ENCODE measurements around the gene STK40. TPM values are rescaled to one million over a fixed set of nuclear protein-coding genes. Genes with fewer than 3 reads are reported as not detected.

Gene STK40
- polyA plus RNA-seq, 2 of the 4 experiments (the other 2 are of a cell fraction) = 6.0 to 8.9 TPM

DNA sequence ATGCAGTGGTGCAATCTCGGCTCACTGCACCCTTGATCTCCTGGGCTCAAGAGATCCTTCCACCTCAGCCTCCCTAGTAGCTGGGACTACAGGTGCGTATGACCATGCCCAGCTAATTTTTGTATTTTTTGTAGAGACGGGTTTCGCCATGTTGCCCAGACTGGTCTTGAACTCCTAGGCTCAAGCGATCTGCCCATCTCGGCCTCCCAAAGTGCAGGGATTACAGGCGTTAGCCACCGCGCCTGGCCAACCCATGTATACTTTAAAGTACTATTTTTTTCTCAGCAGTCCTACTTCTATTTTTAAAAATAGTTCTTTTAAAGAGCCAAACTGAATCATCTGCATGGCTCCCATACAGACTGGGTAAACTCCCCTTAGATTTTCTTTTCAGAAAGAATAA lies 3.5 kb downstream of the STK40 start:
- no peak for FAIRE-seq
- Histone ChIP-seq H3K4me1 (peaks cover 19% of the 10 kb centered on the region), H3K4me3 (no peak overlapping the region), H3K9me3 (no peaks in the 10 kb centered on the region), H3K4me2 (no peak overlapping the region), H3K27ac (no peak overlapping the region)
- ChIA-PET POLR2A (no interaction called here), CTCF (interaction anchor here (1.1 to 2.1 kb wide), 3 partner anchors 14 to 39 kb away, joined by 3 to 10 read pairs (median 6); no protein-coding TSS in a partner anchor)
- WGBS (ENCODE audit: missing lambda C conversion rate) = 97% methylated on average over 9 of the region's 9 CpGs
- ATAC-seq = no peak
- DNase-seq (ENCODE audit: low read depth in 1 of 2, low spot score in 1 of 2) = no peak
- TF ChIP-seq EHF (CRISPR knock-in tag; IDR thresholded peaks at IDR 0.05) = no peak
- TF ChIP-seq, protein P1, sequence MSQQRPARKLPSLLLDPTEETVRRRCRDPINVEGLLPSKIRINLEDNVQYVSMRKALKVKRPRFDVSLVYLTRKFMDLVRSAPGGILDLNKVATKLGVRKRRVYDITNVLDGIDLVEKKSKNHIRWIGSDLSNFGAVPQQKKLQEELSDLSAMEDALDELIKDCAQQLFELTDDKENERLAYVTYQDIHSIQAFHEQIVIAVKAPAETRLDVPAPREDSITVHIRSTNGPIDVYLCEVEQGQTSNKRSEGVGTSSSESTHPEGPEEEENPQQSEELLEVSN (IDR thresholded peaks at IDR 0.05; ENCODE audit: borderline replicate concordance, low read depth) = no peak

DNA sequence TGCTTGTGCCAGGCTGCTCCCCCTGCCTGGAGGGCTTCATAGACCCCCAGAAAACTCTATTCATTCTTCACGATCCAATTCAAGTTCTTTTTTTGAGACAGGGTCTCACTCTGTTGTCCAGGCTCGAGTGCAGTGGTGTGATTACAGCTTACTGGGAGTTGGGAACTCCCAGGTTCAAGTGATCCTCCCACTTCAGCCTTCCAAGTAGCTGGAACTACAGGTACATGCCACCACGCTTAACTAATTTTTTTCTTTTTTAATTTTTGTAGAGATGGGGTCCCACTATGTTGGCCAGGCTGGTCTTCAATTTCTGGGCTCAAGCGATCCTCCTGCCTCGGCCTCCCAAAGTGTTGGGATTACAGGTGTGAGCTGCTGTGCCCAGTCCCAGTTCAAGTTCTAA lies 4.3 kb downstream of the STK40 start:
- Histone ChIP-seq H3K9me3 (no peaks in the 10 kb centered on the region), H3K4me1 (peaks cover 14% of the 10 kb centered on the region; the same call in 2 of the 3 replicates), H3K27ac (no peak overlapping the region), H3K4me3 (no peak overlapping the region), H3K4me2 (no peak overlapping the region)
- 90% methylated on average over 5 of the region's 5 CpGs for WGBS (ENCODE audit: missing lambda C conversion rate)
- FAIRE-seq (no peak), DNase-seq (ENCODE audit: low read depth in 1 of 2, low spot score in 1 of 2) (no peak), ATAC-seq (no peak)
- ChIA-PET CTCF (interaction anchor here (0.7 to 1.1 kb wide), 3 partner anchors 32 to 51 kb away, joined by 3 to 4 read pairs (median 3); no protein-coding TSS in a partner anchor), POLR2A (no interaction called here)
- TF ChIP-seq CHD2 (IDR thresholded peaks at IDR 0.05; ENCODE audit: low read length, partially characterized antibody) (no peak), ZSCAN20 (CRISPR knock-in tag; IDR thresholded peaks at IDR 0.05) (no peak)

DNA sequence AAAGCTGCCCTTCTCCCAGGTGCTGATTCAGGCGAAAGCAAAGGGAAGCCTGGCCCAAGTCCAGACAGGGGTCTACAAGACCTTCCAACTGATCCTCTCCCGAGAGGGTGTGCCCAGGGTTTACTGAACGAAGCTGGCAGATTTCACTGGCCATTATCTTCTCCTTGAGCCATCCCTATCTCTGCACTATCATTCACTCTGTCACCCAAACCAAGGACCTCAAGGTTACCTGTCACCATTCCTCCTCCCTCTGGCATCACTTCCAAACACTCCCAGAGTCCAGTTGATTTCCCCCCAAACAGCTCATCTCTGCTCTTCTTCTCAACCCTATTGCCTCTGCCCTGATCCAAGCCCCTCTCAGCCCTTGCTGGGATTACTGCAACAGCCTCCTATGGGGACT lies 4.9 kb downstream of the STK40 start:
- DNase-seq (ENCODE audit: low read depth in 1 of 2, low spot score in 1 of 2) = no peak
- no peak for FAIRE-seq
- ChIA-PET POLR2A (no interaction called here), CTCF (interaction anchor here (0.7 to 1.6 kb wide), 3 partner anchors 12 to 38 kb away, joined by 3 to 5 read pairs (median 3); no protein-coding TSS in a partner anchor)
- Histone ChIP-seq H3K4me2 (no peak overlapping the region), H3K4me1 (peaks cover 18% of the 10 kb centered on the region; the same call in 2 of the 3 replicates), H3K4me3 (no peak overlapping the region), H3K27ac (no peak overlapping the region), H3K9me3 (no peaks in the 10 kb centered on the region)
- no peak for ATAC-seq
- no peak for TF ChIP-seq BHLHE40 (IDR thresholded peaks at IDR 0.05; ENCODE audit: low read depth, low read length)
- TF ChIP-seq CBX8 (IDR thresholded peaks at IDR 0.05) = no peak
- no peak for TF ChIP-seq HOXB5 (CRISPR knock-in tag; IDR thresholded peaks at IDR 0.05)
- TF ChIP-seq, protein P2, sequence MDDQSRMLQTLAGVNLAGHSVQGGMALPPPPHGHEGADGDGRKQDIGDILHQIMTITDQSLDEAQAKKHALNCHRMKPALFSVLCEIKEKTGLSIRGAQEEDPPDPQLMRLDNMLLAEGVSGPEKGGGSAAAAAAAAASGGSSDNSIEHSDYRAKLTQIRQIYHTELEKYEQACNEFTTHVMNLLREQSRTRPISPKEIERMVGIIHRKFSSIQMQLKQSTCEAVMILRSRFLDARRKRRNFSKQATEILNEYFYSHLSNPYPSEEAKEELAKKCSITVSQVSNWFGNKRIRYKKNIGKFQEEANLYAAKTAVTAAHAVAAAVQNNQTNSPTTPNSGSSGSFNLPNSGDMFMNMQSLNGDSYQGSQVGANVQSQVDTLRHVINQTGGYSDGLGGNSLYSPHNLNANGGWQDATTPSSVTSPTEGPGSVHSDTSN (IDR thresholded peaks at IDR 0.05) = no peak
- no peak for TF ChIP-seq CBX2 (IDR thresholded peaks at IDR 0.05; ENCODE audit: borderline replicate concordance, low read depth)
- TF ChIP-seq MYC (IDR thresholded peaks at IDR 0.05; ENCODE audit: borderline replicate concordance, low read length) = no peak
- WGBS (ENCODE audit: missing lambda C conversion rate) = 88% methylated on average over 3 of the region's 3 CpGs

DNA sequence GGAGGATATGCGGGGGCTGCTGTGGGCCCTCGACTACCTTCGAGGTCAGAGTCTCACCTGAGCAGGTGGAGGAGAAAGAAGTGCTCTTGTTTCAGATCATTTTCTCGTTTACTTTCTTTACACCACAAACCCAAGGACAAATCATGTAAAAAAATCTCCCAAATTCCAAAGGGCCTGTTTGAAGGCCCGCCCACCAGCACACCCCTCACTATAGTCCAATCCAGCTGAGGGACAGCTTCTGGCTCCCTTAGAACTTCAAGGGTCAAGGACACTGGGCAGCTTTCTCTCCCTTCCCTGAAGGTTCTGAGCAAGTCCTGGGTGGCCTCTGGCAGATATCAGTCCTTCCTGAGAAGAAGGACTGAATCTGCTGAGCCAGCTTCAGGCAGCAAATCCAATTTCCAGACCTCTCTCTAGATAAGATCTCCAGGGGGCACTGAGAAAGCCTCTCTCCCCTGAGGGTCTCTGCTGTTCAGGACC lies 5.5 kb downstream of the STK40 start:
- POLR2A ChIA-PET = no interaction called here
- H3K27ac ChIP-seq = 0 out of 6 replicates have a peak overlapping the region, but pooled peaks of 1 of the 2 experiments have one; percentile 6
- peaks cover 24% of the 10 kb centered on the region for H3K4me1 ChIP-seq
- CTCF ChIA-PET = interaction anchor here (1.1 to 1.6 kb wide), 2 partner anchors 11 to 37 kb away, joined by 3 to 5 read pairs; no protein-coding TSS in a partner anchor
- no peak overlapping the region for H3K4me3 ChIP-seq
- WGBS (ENCODE audit: missing lambda C conversion rate) = 88% methylated on average over 5 of the region's 5 CpGs
- H3K9me3 ChIP-seq = no peaks in the 10 kb centered on the region
- H3K4me2 ChIP-seq = no peak overlapping the region
- TF ChIP-seq MAFK (IDR thresholded peaks at IDR 0.05; ENCODE audit: partially characterized antibody) (peak; percentile 2), CBX2 (IDR thresholded peaks at IDR 0.05; ENCODE audit: borderline replicate concordance, low read depth) (no peak)
- no peak for ATAC-seq
- no peak for FAIRE-seq
- no peak for DNase-seq (ENCODE audit: low read depth in 1 of 2, low spot score in 1 of 2)

DNA sequence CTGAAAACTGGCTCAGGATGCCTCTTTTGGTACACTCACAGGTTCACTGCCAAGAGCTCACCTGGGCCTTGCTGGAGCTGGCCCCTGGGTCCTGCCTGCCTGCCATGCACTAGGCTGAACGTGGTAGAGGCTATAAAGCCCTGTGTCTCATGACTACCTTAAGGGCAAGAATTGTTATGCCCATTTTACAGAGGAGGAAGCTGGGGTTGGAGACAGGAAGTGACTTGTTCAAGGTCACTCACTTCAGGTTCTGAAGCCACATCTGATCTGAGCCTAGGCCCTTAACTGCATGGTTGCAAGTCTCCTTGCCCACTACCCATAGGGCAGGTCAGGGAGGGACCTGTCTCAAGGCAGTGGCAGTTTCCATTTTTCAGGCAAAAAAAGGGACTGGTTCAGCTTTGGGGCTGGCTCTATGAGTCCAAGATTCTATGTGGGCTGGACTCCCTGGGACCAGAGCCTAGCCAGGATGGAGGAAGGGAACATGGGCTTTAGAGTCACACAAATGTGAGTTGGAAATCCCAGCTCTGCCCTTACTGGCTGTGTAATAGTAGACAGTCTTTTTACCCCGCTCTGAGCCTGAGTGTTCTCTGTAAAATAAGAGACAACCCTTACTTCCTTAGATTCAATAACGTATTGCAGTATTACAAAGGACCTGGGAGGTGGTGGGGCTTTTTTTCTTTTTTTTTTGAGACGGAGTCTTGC lies 7.8 kb downstream of the STK40 start:
- ChIA-PET CTCF (interaction anchor here (0.6 to 2.3 kb wide), 4 partner anchors 9 to 159 kb away, joined by 3 to 12 read pairs (median 5); no protein-coding TSS in a partner anchor), POLR2A (no interaction called here)
- Histone ChIP-seq H3K4me1 (peaks cover 28% of the 10 kb centered on the region), H3K9me3 (no peaks in the 10 kb centered on the region), H3K4me3 (no peak overlapping the region), H3K27ac (peak overlapping the region in 1 of 2 experiments; percentile 47; a peak in 1 of 6 replicates), H3K4me2 (no peak overlapping the region)
- no peak for ATAC-seq
- 90% methylated on average over 3 of the region's 4 CpGs for whole genome bisulfite sequencing (ENCODE audit: missing lambda C conversion rate)
- no peak for FAIRE-seq
- no peak for DNase-seq (ENCODE audit: low read depth in 1 of 2, low spot score in 1 of 2)
- TF ChIP-seq CHD4 (IDR thresholded peaks at IDR 0.05; ENCODE audit: borderline replicate concordance) = no peak
- TF ChIP-seq NFE2L2 (conservative IDR thresholded peaks at IDR 0.05; ENCODE audit: low read length) = no peak
- no peak for TF ChIP-seq CBX2 (IDR thresholded peaks at IDR 0.05; ENCODE audit: borderline replicate concordance, low read depth)
- TF ChIP-seq RNF2 (IDR thresholded peaks at IDR 0.05; ENCODE audit: borderline replicate concordance, low read depth) = no peak
- no peak for TF ChIP-seq GATA3 (IDR thresholded peaks at IDR 0.05; ENCODE audit: borderline replicate concordance)
- TF ChIP-seq, protein P3, sequence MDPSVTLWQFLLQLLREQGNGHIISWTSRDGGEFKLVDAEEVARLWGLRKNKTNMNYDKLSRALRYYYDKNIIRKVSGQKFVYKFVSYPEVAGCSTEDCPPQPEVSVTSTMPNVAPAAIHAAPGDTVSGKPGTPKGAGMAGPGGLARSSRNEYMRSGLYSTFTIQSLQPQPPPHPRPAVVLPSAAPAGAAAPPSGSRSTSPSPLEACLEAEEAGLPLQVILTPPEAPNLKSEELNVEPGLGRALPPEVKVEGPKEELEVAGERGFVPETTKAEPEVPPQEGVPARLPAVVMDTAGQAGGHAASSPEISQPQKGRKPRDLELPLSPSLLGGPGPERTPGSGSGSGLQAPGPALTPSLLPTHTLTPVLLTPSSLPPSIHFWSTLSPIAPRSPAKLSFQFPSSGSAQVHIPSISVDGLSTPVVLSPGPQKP (IDR thresholded peaks at IDR 0.05; ENCODE audit: low read depth, low read length) = no peak
- TF ChIP-seq POLR2AphosphoS2 (conservative IDR thresholded peaks at IDR 0.05; ENCODE audit: low read length) = no peak
- TF ChIP-seq, protein P4, sequence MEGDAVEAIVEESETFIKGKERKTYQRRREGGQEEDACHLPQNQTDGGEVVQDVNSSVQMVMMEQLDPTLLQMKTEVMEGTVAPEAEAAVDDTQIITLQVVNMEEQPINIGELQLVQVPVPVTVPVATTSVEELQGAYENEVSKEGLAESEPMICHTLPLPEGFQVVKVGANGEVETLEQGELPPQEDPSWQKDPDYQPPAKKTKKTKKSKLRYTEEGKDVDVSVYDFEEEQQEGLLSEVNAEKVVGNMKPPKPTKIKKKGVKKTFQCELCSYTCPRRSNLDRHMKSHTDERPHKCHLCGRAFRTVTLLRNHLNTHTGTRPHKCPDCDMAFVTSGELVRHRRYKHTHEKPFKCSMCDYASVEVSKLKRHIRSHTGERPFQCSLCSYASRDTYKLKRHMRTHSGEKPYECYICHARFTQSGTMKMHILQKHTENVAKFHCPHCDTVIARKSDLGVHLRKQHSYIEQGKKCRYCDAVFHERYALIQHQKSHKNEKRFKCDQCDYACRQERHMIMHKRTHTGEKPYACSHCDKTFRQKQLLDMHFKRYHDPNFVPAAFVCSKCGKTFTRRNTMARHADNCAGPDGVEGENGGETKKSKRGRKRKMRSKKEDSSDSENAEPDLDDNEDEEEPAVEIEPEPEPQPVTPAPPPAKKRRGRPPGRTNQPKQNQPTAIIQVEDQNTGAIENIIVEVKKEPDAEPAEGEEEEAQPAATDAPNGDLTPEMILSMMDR (IDR thresholded peaks at IDR 0.05) = no peak
- no peak for TF ChIP-seq HOXA7 (CRISPR knock-in tag; IDR thresholded peaks at IDR 0.05)
- TF ChIP-seq NR3C1 (IDR thresholded peaks at IDR 0.05) = no peak
- no peak for TF ChIP-seq HDAC2 (IDR thresholded peaks at IDR 0.05)
- TF ChIP-seq ZSCAN20 (CRISPR knock-in tag; IDR thresholded peaks at IDR 0.05) = no peak
- no peak for TF ChIP-seq JUNB (IDR thresholded peaks at IDR 0.05)
- TF ChIP-seq BHLHE40 (IDR thresholded peaks at IDR 0.05; ENCODE audit: low read depth, low read length) = no peak

All from A549 (cell line).